HG03045 (cell line): ENCODE results near the gene PKP1.

Source experiments
- ATAC-seq: cut with Tn5 transposase; IDR thresholded peaks from one replicate; pipeline ENCODE4 v1.9.1; 2021; ENCODE audit warnings: mild to moderate bottlenecking, moderate library complexity; ENCODE audit not compliant: unreplicated experiment

Gene PKP1

DNA sequence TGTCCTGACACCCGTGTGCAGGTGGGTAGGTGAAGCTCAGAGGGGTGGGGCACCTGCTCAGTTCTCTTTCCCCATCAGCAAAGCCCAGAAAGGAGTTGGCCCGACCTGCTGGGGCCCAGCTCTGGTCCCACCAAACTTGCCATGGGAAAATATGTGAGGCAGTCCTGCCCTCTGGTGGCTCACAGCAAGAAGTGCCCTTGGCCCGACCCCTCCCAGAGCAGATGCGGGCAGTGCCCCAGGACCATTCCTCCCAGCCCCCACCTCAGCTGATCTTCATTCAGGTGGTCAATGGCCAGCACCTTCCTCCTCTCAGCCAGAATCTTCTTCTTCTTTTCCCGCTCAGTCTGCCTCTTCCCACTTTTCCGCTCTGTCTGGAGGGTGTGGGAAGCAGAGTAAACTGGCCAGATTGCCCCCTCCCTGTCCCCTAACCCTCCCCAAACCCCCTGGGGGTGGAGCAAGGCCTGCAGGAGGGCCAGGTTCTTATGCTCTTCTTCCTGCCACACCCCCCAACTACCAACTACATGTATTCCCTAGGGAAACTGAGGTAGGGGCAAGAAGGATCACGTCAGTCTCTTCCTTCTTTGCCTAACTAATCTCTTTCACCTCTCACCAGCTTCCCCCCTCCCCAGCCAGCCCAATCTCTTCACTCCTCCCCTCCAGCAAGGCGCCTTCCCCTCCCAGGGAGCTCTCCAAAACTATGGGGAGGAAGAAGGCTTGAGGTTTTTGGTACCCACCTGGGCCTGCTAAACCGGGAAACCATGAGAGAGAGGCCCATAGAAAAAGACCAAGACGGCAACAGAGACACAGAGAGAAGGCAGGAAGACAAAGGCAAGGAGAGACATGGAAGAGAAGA is 78.6 kb downstream of the PKP1 start:
- no peak for ATAC-seq

DNA sequence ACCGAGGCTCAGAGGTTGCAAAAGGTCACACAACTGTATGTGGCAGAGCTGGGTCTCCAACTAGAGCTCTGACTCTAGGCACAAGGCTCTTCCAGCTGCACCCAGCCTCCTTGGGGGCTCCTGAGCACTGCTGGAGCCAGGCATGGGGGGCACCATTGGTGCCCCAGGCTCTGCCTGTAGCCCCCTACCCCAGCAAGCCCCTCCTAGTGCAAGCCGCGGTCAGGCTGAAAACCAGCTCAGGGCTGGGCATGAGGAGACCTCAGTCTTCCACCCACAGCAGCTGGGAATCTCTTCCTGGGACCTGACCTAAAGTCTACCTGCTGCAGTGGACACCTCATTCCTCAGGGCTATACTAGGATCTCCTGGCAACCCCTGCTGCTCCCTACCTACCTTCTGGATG is 79.6 kb downstream of the PKP1 start:
- ATAC-seq: no peak

DNA sequence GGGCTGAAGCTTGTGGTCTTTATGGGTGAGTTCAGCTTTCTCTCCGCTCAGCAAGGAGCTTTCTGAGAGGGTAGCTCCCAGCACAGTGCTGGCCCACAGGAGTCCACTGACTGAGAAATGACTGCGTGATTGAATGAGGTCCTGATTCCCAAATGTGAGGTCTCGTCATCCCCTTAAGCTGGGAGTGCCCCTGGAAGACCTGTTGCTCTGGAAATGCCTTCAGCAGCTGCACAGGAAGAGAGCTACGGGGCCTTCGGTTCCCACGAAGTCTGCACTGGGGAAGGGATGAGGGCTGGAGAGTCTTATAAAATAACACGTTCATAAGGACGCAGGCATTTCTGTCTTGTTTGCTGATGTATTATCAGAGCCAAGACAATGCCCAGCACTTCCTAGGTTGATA is 80.2 kb downstream of the PKP1 start:
- ATAC-seq: no peak

DNA sequence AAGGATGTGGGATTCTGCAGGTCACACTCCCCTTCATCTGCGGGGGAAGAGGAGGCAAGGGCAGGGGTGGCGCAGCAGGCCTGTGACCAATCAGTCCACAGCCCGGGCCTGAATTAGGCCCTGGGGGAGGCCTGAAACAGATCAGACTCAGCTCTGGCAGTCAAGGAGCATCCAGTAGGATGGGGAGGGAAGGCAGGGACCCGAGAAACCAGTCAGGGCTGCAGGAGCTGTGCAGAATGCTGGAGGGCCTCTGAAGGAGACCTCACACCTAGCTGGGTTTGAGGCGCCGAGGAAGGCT is 81.5 kb downstream of the PKP1 start:
- ATAC-seq: no peak

DNA sequence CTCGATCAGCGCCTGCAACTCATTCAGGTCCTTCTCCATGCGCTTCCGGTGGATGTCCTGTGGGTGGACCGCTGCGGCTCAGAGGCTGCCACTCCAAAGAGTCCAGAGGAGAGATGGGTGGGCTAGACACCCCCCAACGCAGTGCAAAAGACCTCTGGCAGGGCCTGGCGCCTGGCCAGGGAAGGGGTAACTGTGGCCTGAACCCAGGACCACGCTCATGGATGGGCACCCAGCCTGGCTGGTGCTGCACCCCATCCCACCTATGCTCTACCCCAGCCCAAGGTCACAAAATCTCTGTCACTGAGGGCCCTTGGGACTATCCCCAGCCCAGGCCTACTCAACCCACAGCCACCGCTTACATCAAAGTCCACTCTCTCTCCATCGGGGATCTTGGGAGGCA is 81.9 kb downstream of the PKP1 start:
- ATAC-seq: no peak

DNA sequence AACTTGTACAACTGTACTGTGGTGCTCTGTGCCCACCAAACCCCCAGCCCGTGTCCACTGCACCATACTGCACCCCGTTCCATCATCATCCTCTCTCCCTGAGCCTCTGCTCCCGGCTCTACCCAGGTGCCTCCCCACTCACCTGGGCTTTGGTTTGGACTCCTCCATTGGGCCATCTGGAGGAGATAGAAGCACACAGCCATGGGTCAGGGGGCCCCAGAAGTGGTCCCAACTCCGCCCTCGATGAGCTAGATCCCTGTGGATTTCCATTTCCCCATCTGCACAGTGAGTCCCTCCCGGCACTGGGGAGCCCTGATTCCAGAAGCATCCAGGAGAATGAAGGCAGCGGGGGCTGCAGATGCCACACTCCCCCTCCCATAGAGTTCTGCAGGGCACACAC is 83.4 kb downstream of the PKP1 start:
- ATAC-seq: no peak

DNA sequence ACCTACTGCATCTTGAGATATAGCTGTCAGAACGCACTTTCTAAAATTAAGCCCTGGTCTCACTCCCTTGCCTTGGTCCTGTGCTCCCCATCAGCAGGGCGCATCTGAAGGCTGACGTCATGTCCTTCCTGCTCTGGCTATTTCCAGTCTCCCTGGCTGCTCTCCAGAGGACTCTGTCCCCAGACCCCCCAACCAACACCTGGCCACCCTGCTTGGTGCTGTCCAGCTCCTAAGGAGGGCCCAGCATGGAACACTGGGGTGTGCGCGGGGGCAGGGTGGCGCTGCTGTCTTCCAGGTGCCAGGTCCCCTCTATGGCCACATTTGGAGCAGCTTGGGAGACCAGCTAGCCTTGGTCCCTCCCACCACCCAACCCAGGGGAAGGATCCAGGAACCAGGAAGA is 85.9 kb downstream of the PKP1 start:
- no peak for ATAC-seq

DNA sequence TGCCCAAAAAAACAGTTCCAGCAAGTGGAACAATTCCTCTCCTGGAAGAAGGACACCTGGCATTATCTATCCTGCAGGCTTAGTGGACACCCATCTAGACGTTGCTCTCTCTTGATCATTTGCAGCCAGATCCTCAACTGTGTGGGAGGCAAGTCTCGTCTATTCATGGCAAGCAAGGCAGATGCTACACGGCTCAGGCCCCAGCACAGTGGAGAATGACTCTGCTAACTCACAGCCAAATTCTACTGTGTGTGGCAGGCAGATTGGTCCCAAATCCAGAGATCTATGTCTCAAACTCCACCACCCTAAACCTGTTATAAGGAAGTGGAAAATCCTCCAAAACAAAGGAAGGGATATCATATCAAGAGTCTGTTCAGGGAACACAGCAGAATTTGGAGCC is 87.2 kb downstream of the PKP1 start:
- no peak for ATAC-seq

DNA sequence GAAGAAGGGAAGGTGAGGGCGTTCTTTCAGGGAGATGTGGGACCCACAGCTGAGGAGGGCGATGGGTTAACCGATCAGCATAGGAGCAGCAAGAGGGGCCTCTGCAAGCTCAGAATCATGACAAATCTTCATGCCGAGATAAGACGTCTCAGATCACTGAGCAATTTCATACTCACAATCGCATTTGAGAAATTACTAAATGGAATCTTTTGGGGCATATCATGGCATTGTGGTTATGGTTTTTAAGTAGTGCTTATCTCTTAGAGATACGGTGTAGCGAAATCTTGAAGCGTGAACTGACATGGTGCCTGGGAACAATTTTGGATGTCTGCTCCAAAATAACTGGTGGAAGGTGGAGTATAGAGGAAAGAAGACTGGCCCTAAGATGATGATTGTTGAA is 88.0 kb downstream of the PKP1 start:
- no peak for ATAC-seq

DNA sequence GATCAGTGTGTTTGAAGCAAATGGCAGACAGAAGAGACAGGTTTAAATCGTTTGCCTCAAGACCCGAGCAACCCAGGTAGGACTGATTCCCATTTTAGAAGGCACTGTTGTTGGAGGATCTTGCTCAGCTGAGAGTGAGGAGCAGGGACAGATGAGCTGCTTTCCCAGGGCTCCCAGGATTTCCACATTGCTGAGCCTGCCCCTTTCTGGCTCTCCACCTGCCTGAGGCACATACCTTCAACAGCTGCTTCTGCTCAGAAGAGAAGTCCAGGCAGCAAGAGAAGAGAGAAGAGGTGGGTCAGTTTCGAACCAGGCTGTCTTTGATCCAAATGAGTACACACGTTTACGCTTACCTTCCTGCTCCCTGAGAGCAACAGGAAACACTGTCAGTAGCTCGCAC is 88.5 kb downstream of the PKP1 start:
- no peak for ATAC-seq

DNA sequence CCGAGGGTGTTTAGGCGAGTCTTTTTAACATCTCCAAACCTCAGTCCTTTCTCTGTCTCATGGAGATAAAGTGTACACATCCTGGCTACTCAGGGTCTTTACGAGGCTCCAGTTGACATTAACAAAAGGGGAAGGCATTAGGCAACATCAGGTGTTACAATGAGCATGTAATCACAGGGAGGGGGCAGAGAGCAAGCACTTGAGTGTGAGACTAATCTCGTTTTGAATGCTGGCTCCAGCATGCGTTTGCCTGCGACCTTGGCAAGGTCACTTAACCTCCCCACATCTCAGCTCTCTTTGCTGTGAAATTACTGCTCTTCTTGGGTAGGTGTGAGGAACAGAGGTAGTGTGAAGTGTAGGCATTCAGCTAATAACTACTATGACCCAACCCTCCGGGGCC is 91.1 kb downstream of the PKP1 start:
- no peak for ATAC-seq

DNA sequence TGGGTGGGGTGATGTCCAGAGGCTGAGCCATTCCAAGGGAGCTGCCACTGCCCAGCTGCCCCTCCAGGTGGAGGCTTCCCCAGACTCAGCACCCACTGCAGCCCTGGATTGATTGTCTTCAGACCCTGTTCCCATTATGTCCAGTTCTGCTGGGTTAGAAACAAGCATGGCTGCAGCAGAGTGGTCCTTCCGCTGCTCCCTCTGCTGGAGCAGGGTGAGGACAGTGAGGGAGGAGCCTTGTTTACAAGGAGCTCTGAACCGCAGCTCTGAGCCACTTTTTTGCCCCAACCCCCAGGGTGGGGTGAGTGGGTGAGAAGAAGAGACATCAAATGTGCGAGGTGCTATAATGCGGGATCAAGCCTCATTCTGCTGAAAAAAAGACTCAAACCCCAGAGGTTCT is 91.9 kb downstream of the PKP1 start:
- no peak for ATAC-seq

DNA sequence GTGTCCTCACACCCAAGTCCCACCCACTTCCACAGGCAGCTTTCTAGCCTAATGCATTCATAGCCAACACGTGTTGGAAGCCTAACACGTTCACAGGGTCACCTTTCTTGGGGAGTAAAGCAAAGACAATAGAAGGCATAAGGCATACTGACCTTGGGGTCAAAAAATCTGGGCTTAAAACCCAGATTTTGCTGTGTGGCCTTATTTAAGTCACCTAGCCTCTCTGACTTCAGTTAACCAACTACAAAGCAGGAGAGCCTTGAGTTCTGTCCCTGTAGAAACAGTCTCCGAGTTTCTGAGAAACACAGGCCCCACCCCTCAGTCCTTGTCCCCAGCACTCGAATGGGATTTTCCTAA is 92.8 kb downstream of the PKP1 start:
- no peak for ATAC-seq

DNA sequence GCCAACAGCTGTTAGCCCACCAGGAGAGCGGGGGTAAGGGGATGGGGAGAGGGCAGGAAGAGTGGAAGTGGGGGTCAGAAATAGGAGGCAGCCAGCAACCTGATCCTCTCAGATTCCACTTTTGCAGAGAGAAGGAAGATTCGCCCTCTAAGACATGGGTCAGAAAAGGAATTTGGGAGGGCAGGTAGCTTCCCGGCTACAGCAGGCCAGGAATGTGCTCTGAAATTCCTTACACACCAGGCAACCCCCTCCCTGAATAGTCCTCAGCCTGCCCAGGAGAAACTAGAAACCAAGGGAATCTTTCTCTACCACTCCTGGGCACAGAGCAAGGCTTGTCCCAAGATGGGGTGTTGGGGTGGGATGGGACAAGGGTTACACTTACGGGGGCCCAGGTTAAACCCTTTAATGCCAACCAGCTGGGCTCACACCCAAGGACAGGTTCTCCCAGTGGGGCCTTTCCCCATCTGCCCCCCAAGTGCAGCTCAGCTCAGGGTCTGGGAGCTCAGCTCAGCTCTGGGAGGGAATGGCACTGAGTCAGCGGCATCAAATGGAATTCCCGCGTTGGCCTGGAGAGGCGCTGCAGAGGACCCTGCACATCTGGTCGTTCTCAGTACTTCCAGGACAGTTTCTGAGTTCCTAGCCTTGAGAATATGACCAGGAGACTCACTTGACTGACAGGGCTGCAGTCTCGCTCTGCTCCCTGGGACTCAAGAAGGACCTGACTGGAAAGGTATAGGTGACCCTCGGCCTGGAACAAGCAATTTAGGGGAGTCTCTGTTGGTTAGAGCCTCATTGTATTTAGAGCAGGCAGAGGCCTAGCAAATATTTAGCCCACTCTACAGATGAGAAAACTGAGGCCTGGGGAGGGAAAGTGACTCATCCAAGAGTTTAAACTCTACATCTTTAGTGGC is 93.4 kb downstream of the PKP1 start:
- no peak for ATAC-seq

DNA sequence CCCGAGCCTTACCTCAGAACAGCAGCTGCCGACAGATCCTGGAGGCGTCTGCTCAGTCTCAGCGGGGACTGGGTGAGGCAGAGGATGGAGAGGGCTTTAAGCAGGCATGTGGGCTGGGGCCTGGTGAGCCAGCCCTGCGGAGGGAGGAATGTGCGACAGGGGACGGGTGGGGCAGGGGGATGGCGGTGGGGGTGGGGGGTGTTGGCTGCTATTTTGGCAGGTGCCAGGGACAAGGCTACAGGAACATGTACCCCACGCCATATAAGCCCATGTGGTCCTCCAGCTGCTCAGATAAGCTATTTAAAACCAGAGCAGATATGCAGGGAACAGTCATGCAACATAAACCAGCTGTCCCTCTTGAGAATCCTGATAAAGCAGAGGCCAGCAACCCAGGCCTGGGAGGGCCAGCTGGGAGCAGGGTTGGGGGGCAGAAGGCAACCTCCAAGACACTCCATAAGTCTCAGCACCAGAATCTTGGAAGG is 94.3 kb downstream of the PKP1 start, which contains the start of gene TNNT2:
TNNT2 (minus strand) TSS at position 70 of the 482 bp plus-strand sequence. CDS start 4,426 bp downstream, outside the sequence.
- no peak for ATAC-seq

DNA sequence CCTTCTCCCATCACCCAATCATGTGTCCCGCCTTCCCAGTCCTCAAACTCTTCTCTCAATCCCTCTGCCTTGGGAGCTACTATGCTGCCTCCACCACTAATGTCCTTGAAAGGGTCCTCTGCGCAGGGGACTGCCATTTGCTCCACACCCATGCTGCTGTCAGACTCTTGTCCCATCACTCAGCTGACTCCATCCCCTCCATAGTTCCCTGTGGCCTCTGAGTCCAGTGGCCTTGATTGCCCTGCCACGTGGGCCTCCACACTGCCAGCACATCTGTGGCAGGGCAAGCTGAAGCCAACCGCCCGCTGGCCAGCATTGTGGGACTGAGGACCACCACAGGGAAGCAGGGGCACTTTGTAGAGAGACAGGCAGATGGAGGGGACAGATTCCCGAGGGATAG is 95.5 kb downstream of the PKP1 start:
- ATAC-seq: no peak

DNA sequence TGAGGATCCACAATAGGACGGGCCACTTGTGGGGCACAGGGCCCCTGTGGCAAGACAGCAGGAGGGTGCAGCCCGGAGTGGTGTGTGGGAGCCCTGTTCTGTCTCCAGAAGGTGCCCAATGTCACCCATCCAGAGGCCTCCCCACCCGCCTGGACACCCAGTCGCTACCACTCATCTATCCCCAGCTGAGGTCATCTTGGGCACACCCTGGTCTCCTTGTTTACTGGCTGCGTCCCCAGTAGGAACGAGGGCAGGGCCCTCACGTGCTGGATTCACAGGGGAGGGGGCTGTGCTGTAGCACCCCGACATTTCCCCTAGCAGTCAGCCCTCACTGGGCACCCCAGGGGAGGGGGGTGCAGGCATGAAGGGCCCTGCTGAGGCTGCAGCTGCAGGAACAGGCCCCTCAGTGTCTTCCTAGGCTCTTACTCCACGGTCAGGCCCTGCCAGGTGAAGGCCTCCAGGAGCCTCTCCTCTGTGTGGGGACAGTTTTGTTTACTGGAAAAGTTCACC is 96.5 kb downstream of the PKP1 start:
- no peak for ATAC-seq

DNA sequence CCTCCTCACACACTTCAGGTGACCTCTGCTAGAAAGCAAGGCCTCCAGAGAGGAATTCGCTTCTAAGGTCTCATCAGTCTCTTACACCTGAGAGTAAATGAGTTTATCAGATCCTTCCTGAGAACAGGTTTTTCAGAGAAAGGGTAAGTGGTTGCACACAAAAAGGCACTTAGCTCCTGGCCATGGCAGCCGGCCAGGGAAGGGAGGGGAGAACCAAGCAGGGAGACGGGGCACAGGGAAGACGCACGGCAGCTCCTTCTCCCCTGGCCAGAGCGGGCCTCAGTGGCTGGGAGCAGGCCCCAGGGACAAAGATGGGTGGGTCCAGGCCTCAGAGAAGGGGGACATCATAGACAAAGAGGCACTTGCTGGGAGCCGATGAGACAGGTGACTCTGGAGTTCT is 97.8 kb downstream of the PKP1 start:
- ATAC-seq: no peak
